Psoas muscle (tissue), 8 donors: ENCODE data around the gene NXPE3. TPM values are rescaled to one million over a fixed set of nuclear protein-coding genes. Genes with fewer than 3 reads are reported as not detected.

ENCODE experiments used
- ATAC-seq, 4 donors: fragments of 200-7000 bp; cut with Tn5 transposase; one replicate each; pipeline ENCODE4 v1.9.1; 2020; ENCODE audit warnings: moderate library complexity in 3 of 4, mild to moderate bottlenecking in 2 of 4
- DNase-seq, 2 donors: peaks; one replicate each; pipeline ENCODE4 v3.0.0-alpha.2; 2020
- H3K27ac ChIP-seq: fragments of 200-600 bp; one replicate; pipeline ENCODE4 v1.8.0; 2022
- H3K27me3 ChIP-seq, 3 donors: fragments of 200-600 bp in 1 of 3; one replicate each; pipeline versions ENCODE4 v1.6.1 to v1.8.0; 2013 to 2022; ENCODE audit warnings: low read length in 2 of 3, mild to moderate bottlenecking in 2 of 3, moderate library complexity in 1 of 3; ENCODE audit not compliant: insufficient read depth in 3 of 3
- H3K36me3 ChIP-seq, 2 donors: fragments of 200-600 bp in 1 of 2; one replicate each; pipeline versions ENCODE4 v1.6.1 to v1.8.0; 2013 to 2022; ENCODE audit warnings: low read depth in 1 of 2, mild to moderate bottlenecking in 1 of 2, moderate library complexity in 1 of 2; ENCODE audit not compliant: insufficient read depth in 1 of 2
- H3K4me1 ChIP-seq: fragments of 200-600 bp; one replicate; pipeline ENCODE4 v1.8.0; 2022
- H3K4me3 ChIP-seq: fragments of 200-600 bp; one replicate; pipeline ENCODE4 v1.8.0; 2022; ENCODE audit warnings: mild to moderate bottlenecking
- H3K9me3 ChIP-seq: fragments of 200-600 bp; one replicate; pipeline ENCODE4 v1.8.0; 2022
- CTCF ChIP-seq: fragments of 200-600 bp; IDR thresholded peaks from one replicate; pipeline ENCODE4 v1.8.0; 2022; ENCODE audit warnings: antibody characterized with exemption
- WGBS, 3 donors: extraction: QIAGEN DNeasy Blood & Tissue Kit; methylation state at CpG; one replicate each; pipeline versions ENCODE4 v1.1.6 to v1.1.7; 2013; 5-methylcytosine and 5-hydroxymethylcytosine counted together
- intact Hi-C, 2 donors: fragments of 100-400 bp; cut with DNase I; formaldehyde crosslinking; loops; one replicate each; pipeline versions ENCODE4 v1.11.0 to v1.14.2; 2022
- polyA plus RNA-seq, 3 donors: library from polyadenylated mRNA; stranded (reverse); fragments of 200-250 nt; gene quantifications; one replicate each; pipeline ENCODE4 v1.2.3, GENCODE V29; 2013
- total RNA-seq, 4 donors: library from RNA; stranded (reverse); fragmentation: NEBNext Ultra II Directional in 2 of 4; extraction: Animal tissue kit (Norgen Biotek cat#: 25700) in 2 of 4; gene quantifications; one replicate each; pipeline versions ENCODE4 v1.2.1 to v1.2.4, GENCODE V29; 2021 to 2023
- donor health status: healthy with polysubstance abuse.
- donor health status: DM: no; HTN: no; CAD: no; lungs with moderate emphysema.
- donor health status: Bipolar disorder and iron deficiency.
- donor health status: healthy.
- donor health status: DM: yes; HTN: yes; CAD: no.
- donor health status: DM: no; HTN: no; CAD: no.
- donor health status: DM: no; HTN: no; CAD: no.
- donor health status: DM: yes; HTN: yes; CAD: no.

Gene NXPE3
- total and polyA plus RNA-seq, 7 donors = 10.8 to 67.7 (median 43.3) TPM

- ATAC-seq (no peak), DNase-seq (no peak)
- Histone ChIP-seq H3K9me3 (no peaks in the 10 kb centered on the region), H3K4me3 (no peak overlapping the region), H3K27me3 (no peaks in the 10 kb centered on the region), H3K36me3 (peaks cover 3 to 40% of the 10 kb centered on the region in 2 donors), H3K4me1 (peaks cover 14% of the 10 kb centered on the region), H3K27ac (no peak overlapping the region)
- no peak for TF ChIP-seq CTCF
- intact Hi-C loops = loop anchor here in 1 of 2 donors (10.0 kb wide), 1 partner anchor 168 kb away; no protein-coding TSS in a partner anchor
- 77 to 80% (median 79%) methylated on average over 4 of the region's 4 CpGs for WGBS, 3 donors
Observed at GRCh38 chr3:101816215-101817149, 37.5 kb downstream of the NXPE3 start.

GRCh38 chr3:101817992-101818391 is 39.0 kb downstream of the NXPE3 start:
- TF ChIP-seq CTCF = no peak
- no peak overlapping the region for H3K4me3 ChIP-seq
- WGBS, 3 donors = 94 to 99% (median 98%) methylated on average over 5 of the region's 5 CpGs
- ATAC-seq (no peak), DNase-seq (no peak)
- peaks cover 14% of the 10 kb centered on the region for H3K4me1 ChIP-seq
- no peaks in the 10 kb centered on the region for H3K9me3 ChIP-seq
- intact Hi-C loops = loop anchor here in 1 of 2 donors (10.0 kb wide), 1 partner anchor 167 kb away; no protein-coding TSS in a partner anchor
- no peaks in the 10 kb centered on the region for H3K27me3 ChIP-seq
- peaks cover 3 to 48% of the 10 kb centered on the region in 2 donors for H3K36me3 ChIP-seq
- no peak overlapping the region for H3K27ac ChIP-seq

GRCh38 chr3:101819649-101820206 is 40.7 kb downstream of the NXPE3 start:
- Histone ChIP-seq H3K27ac (no peak overlapping the region), H3K4me3 (no peak overlapping the region), H3K27me3 (no peaks in the 10 kb centered on the region), H3K4me1 (peaks cover 3% of the 10 kb centered on the region), H3K9me3 (no peaks in the 10 kb centered on the region), H3K36me3 (peaks cover 3 to 48% of the 10 kb centered on the region in 2 donors)
- DNase-seq (no peak), ATAC-seq (no peak)
- TF ChIP-seq CTCF = no peak
- WGBS, 3 donors = 89 to 96% (median 93%) methylated on average over 2 of the region's 2 CpGs
- intact Hi-C loops = loop anchor here in 1 of 2 donors (10.0 kb wide), 1 partner anchor 165 kb away; no protein-coding TSS in a partner anchor

- 97 to 98% (median 97%) methylated on average over 19 of the region's 19 CpGs for WGBS, 3 donors
- Histone ChIP-seq H3K9me3 (no peaks in the 10 kb centered on the region), H3K27me3 (no peaks in the 10 kb centered on the region), H3K36me3 (peaks cover 3 to 47% of the 10 kb centered on the region in 2 donors), H3K4me3 (no peak overlapping the region), H3K4me1 (peaks cover 7% of the 10 kb centered on the region), H3K27ac (no peak overlapping the region)
- ATAC-seq (no peak), DNase-seq (no peak)
- no peak for TF ChIP-seq CTCF
- intact Hi-C loops = no loop called here
Observed at GRCh38 chr3:101821503-101821902, 42.5 kb downstream of the NXPE3 start.
